Hepatocyte (in vitro differentiated cells): Measurements from ENCODE around the gene SLC39A12.

ENCODE experiments used
- EZH2phosphoT487 ChIP-seq: fragments of 200-600 bp; sonication (generic); IDR thresholded peaks from one replicate; pipeline ENCODE4 v1.6.1; 2018; ENCODE audit warnings: antibody characterized with exemption, mild to moderate bottlenecking, low read depth, moderate library complexity; ENCODE audit not compliant: unreplicated experiment, severe bottlenecking
- TF ChIP-seq, protein P1 (sequence below): fragments of 200-600 bp; sonication (generic); IDR thresholded peaks from 2 replicates; pipeline ENCODE4 v1.5.1; 2016; ENCODE audit warnings: antibody characterized with exemption, mild to moderate bottlenecking; ENCODE audit not compliant: poor library complexity

DNA sequence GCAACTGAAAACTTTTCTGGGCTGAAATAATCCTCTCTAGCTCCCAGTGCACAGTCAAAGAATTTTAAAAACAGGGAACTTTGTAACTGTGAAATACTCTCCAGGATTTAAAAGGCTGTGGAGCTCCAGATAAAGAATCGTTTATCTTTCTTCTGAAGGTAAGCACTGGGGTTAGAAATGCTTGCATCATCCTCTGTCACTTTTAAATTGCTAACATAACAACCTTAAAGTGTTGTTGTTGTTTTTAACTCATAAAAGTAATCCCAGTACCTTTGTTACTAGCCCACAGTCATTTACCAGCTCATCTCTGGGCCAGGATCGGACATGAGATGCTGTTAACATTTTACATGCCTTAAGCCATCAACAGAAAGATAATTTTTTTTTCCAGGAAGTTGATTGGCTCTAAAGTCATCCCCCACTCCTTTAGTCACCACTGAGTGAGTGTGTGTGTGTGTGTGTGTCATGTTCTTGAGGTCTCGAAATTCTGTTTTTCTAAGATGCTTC is at the start of gene SLC39A12:
- TF ChIP-seq, protein P1, sequence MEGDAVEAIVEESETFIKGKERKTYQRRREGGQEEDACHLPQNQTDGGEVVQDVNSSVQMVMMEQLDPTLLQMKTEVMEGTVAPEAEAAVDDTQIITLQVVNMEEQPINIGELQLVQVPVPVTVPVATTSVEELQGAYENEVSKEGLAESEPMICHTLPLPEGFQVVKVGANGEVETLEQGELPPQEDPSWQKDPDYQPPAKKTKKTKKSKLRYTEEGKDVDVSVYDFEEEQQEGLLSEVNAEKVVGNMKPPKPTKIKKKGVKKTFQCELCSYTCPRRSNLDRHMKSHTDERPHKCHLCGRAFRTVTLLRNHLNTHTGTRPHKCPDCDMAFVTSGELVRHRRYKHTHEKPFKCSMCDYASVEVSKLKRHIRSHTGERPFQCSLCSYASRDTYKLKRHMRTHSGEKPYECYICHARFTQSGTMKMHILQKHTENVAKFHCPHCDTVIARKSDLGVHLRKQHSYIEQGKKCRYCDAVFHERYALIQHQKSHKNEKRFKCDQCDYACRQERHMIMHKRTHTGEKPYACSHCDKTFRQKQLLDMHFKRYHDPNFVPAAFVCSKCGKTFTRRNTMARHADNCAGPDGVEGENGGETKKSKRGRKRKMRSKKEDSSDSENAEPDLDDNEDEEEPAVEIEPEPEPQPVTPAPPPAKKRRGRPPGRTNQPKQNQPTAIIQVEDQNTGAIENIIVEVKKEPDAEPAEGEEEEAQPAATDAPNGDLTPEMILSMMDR: no peak
- no peak for TF ChIP-seq EZH2phosphoT487
